A549 (cell line): ENCODE results near the gene IGSF9. TPM values are rescaled to one million over a fixed set of nuclear protein-coding genes. Genes with fewer than 3 reads are reported as not detected.

ENCODE experiments used
- ATAC-seq, 2 experiments: fragments of 200-7000 bp in 1 of 2; fragments of >200 bp in 1 of 2; cut with Nextera tagmentation in 1 of 2; cut with Tn5 transposase in 1 of 2; 3 replicates each; pipeline versions ENCODE4 v1.8.0 to v1.9.1; 2018 to 2020; ENCODE audit warnings: mild to moderate bottlenecking in 1 of 2, moderate library complexity in 1 of 2
- CTCF ChIA-PET: fragments of 300-600 bp; sonication (Branson Sonifier 250); formaldehyde crosslinking; extraction: SDS; loops from one replicate; lab custom pipeline; 2021; ENCODE audit warnings: antibody characterized with exemption, inconsistent platforms; lab: Yijun Ruan, JAX
- POLR2A ChIA-PET: fragments of 350-600 bp; formaldehyde crosslinking; extraction: SDS; loops from one replicate; lab custom pipeline; 2021; ENCODE audit warnings: antibody characterized with exemption, inconsistent platforms; lab: Yijun Ruan, JAX
- DNase-seq, 2 experiments: peaks; one replicate each; pipeline versions ENCODE4 v3.0.0 to v3.0.0-alpha.2; 2011 to 2016; ENCODE audit warnings: low read depth in 1 of 2, low spot score in 1 of 2
- FAIRE-seq: peaks from 2 replicates; lab custom pipeline; 2011; peaks lifted over from hg19 to GRCh38; lab: Jason Lieb, UNC
- H3K27ac ChIP-seq, 2 experiments: fragments of >200 bp; sonication (Bioruptor Twin); formaldehyde crosslinking; 3 replicates each; pipeline ENCODE4 v1.5.1; 2016 to 2017
- H3K4me1 ChIP-seq: fragments of >200 bp; sonication (Bioruptor Twin); formaldehyde crosslinking; 3 replicates; pipeline ENCODE4 v1.6.1; 2016
- H3K4me2 ChIP-seq: fragments of >200 bp; sonication (Bioruptor Twin); formaldehyde crosslinking; 3 replicates; pipeline ENCODE4 v1.6.1; 2016
- H3K4me3 ChIP-seq: fragments of >200 bp; sonication (Bioruptor Twin); formaldehyde crosslinking; 3 replicates; pipeline ENCODE4 v1.5.1; 2016
- H3K9me3 ChIP-seq: fragments of >200 bp; sonication (Bioruptor Twin); formaldehyde crosslinking; 3 replicates; pipeline ENCODE4 v1.6.1; 2016
- CBX8 ChIP-seq: fragments of 200-600 bp; sonication (generic); IDR thresholded peaks from 2 replicates; pipeline ENCODE4 v1.6.1; 2016
- CEBPB ChIP-seq, 2 experiments: fragments of >200 bp in 1 of 2; sonication (Bioruptor Twin) in 1 of 2; formaldehyde crosslinking in 1 of 2; IDR thresholded peaks; 2 replicates each; pipeline ENCODE4 v1.6.1; 2012 to 2016
- CHD2 ChIP-seq: fragments of 150-350 bp; IDR thresholded peaks from 2 replicates; pipeline ENCODE4 v1.6.1; 2014; ENCODE audit warnings: low read length; ENCODE audit not compliant: partially characterized antibody
- E2F6 ChIP-seq: IDR thresholded peaks from 2 replicates; pipeline ENCODE4 v1.6.1; 2012; ENCODE audit warnings: low read depth, borderline replicate concordance
- FOXS1 ChIP-seq: fragments of 250-450 bp; sonication (Bioruptor Pico); IDR thresholded peaks from 2 replicates; pipeline ENCODE4 v1.5.0; 2020; ENCODE audit warnings: mild to moderate bottlenecking, moderate library complexity
- HEYL ChIP-seq: fragments of 250-450 bp; sonication (Bioruptor Pico); IDR thresholded peaks from 2 replicates; pipeline ENCODE4 v1.8.0; 2021; ENCODE audit warnings: mild to moderate bottlenecking, moderate library complexity
- HOXB5 ChIP-seq: fragments of 250-450 bp; sonication (Bioruptor Pico); IDR thresholded peaks from 2 replicates; pipeline ENCODE4 v1.5.0; 2020; ENCODE audit warnings: mild to moderate bottlenecking, moderate library complexity
- KDM1A ChIP-seq: fragments of 200-600 bp; sonication (generic); IDR thresholded peaks from 2 replicates; pipeline ENCODE4 v1.6.1; 2016; ENCODE audit warnings: low read depth, mild to moderate bottlenecking
- MAFK ChIP-seq: fragments of 450-650 bp; IDR thresholded peaks from 2 replicates; pipeline ENCODE4 v1.6.1; 2014; ENCODE audit not compliant: partially characterized antibody
- MYC ChIP-seq: IDR thresholded peaks from 2 replicates; pipeline ENCODE4 v1.6.1; 2012; ENCODE audit warnings: mild to moderate bottlenecking, inconsistent platforms, low read length, improper control_type of control experiment, borderline replicate concordance
- NFE2L2 ChIP-seq: fragments of 150-350 bp; conservative IDR thresholded peaks from 2 replicates; pipeline ENCODE4 v1.6.1; 2014; ENCODE audit warnings: low read length
- NR3C1 ChIP-seq: fragments of >200 bp; sonication (Bioruptor Twin); formaldehyde crosslinking; IDR thresholded peaks from 3 replicates; pipeline ENCODE4 v1.6.1; 2017
- POLR2A ChIP-seq: IDR thresholded peaks from 2 replicates; pipeline ENCODE4 v1.6.1; 2012; ENCODE audit warnings: mild to moderate bottlenecking, low read length
- RARB ChIP-seq: fragments of 250-450 bp; sonication (Bioruptor Pico); IDR thresholded peaks from 2 replicates; pipeline ENCODE4 v1.8.0; 2021; ENCODE audit warnings: mild to moderate bottlenecking, moderate library complexity
- RFX5 ChIP-seq: fragments of 450-650 bp; IDR thresholded peaks from 2 replicates; pipeline ENCODE4 v1.7.1; 2014; ENCODE audit warnings: antibody characterized with exemption, mild to moderate bottlenecking, moderate library complexity
- RNF2 ChIP-seq: fragments of 200-600 bp; sonication (generic); IDR thresholded peaks from 2 replicates; pipeline ENCODE4 v1.6.1; 2016; ENCODE audit warnings: low read depth, mild to moderate bottlenecking, antibody characterized with exemption, moderate library complexity, borderline replicate concordance
- SREBF2 ChIP-seq: fragments of 450-650 bp; IDR thresholded peaks from 2 replicates; pipeline ENCODE4 v1.6.1; 2014; ENCODE audit warnings: mild to moderate bottlenecking, moderate library complexity
- TP53 ChIP-seq: fragments of 250-450 bp; sonication (Bioruptor Pico); IDR thresholded peaks from 2 replicates; pipeline ENCODE4 v1.5.0; 2021; ENCODE audit warnings: mild to moderate bottlenecking, moderate library complexity
- USF2 ChIP-seq: fragments of 450-650 bp; IDR thresholded peaks from 2 replicates; pipeline ENCODE4 v1.6.1; 2014; ENCODE audit warnings: antibody characterized with exemption
- ZNF302 ChIP-seq: fragments of 250-450 bp; sonication (Bioruptor Pico); IDR thresholded peaks from 2 replicates; pipeline ENCODE4 v1.9.0; 2021; ENCODE audit warnings: inconsistent platforms, mild to moderate bottlenecking, moderate library complexity
- WGBS: methylation state at CpG from one replicate; pipeline ENCODE4 v1.1.6; 2017; ENCODE audit errors: missing lambda C conversion rate; 5-methylcytosine and 5-hydroxymethylcytosine counted together
- polyA plus RNA-seq, 4 experiments: library from polyadenylated mRNA; depleted of rRNA in 3 of 4; stranded (reverse); fragments of >200 nt; fragmentation: RNase III in 1 of 4; extraction: RNeasy Plus Mini Kit Qiagen cat#74134 plus additional on column Dnase treatment in 1 of 4; gene quantifications; 2 replicates in 3 of 4; 3 replicates in 1 of 4; pipeline ENCODE4 v1.2.3, GENCODE V29; 2011 to 2017

IGSF9 gene
- polyA plus RNA-seq, 2 of the 4 experiments (the other 2 are of a cell fraction), result 0.06 to 0.54 TPM

DNA sequence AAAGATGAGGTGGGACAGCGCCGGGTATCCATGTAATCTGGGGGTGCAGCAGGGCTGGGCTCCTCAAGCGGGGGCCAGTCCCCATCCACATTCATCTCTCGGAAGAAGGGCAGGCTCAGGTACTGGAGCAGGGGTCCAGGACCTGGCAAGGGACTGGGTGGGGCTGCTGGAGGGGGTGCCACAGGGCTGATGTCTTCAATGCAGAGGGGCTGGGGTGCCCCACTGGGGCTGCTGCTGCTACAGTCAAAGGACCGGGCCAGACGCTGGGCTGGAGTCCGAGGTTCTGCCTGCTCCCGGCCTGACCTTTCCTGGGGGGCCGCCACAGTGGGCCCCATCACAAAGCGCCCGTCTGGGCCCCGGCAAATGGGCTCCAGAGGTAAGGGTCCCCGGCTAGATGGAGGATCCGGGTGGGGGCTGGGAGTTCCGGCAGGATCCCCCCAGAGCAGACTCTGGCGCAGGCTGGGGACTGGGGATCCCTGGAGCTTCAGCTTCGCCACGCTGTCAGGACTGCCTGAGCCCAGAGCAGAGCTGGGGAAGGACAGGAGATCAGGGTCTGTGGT lies 16.8 kb downstream of the IGSF9 start (continued):
- TF ChIP-seq USF2, result no peak
- no peak for TF ChIP-seq RARB (CRISPR knock-in tag)
- TF ChIP-seq MYC, result no peak
- TF ChIP-seq SREBF2, result no peak
- TF ChIP-seq HEYL (CRISPR knock-in tag), result no peak

GRCh38 chr1:159927849-159928431 lies 17.5 kb downstream of the IGSF9 start:
- WGBS, result 73% methylated on average over 11 of the region's 13 CpGs
- Histone ChIP-seq H3K27ac (peak overlapping the region in 1 of 2 experiments; percentile 37; a peak in 2 of 6 replicates), H3K4me2 (no peak overlapping the region), H3K4me1 (peaks cover 12% of the 10 kb centered on the region), H3K9me3 (no peaks in the 10 kb centered on the region), H3K4me3 (no peak overlapping the region)
- CTCF ChIA-PET, result interaction anchor here (1.7 to 22.4 kb wide), 3 partner anchors 9 to 81 kb away, joined by 7 to 665 read pairs (median 99); partner anchors contain the start of gene IGSF9
- FAIRE-seq, result no peak
- POLR2A ChIA-PET, result no interaction called here
- no peak for ATAC-seq
- TF ChIP-seq TP53 (CRISPR knock-in tag) (no peak), ZNF302 (CRISPR knock-in tag) (no peak), POLR2A (no peak), FOXS1 (CRISPR knock-in tag) (no peak), MAFK (no peak), HOXB5 (no peak), NR3C1 (no peak)
- DNase-seq, result no peak

DNA sequence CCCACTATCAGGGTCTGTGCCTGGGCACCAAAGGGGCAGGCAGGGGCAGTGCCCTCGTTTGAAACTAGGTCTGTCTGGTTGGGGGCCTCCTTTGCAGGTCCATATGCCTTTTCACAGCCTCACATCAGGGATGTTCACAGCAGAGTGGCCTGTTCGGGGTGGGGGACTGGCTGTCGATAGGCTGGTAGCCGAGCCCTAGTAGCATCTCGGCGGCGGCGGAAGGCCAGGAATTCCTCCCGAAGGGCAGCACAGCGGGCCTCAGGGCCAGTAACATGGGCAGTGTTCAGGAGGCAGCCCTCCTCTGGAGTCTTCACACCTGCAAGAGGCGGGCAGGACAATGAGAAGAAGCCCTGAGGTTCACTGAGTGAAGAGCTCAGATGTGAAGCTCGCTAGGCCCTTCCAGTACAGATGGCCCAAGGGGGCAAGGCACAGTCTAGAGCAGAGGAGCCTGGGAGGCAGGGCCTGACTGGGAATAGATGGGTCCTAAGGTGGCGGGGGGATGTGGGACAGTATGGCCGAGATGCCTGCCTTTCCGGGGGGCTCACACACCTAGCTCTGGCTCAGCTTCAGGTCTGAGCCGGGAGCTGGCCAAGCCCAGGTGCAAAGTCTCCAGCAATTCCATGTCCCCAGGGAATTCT lies 18.1 kb downstream of the IGSF9 start:
- peaks cover 18% of the 10 kb centered on the region for H3K4me1 ChIP-seq
- FAIRE-seq, result no peak
- ATAC-seq, result no peak
- DNase-seq, result no peak
- peak overlapping the region in 1 of 2 experiments; percentile 34; a peak in 3 of 6 replicates for H3K27ac ChIP-seq
- POLR2A ChIA-PET, result no interaction called here
- CTCF ChIA-PET, result interaction anchor here (1.7 to 22.4 kb wide), 3 partner anchors 9 to 81 kb away, joined by 7 to 665 read pairs (median 99); partner anchors contain the start of gene IGSF9
- no peaks in the 10 kb centered on the region for H3K9me3 ChIP-seq
- H3K4me2 ChIP-seq, result no peak overlapping the region
- 91% methylated on average over 15 of the region's 16 CpGs for WGBS
- no peak overlapping the region for H3K4me3 ChIP-seq
- TF ChIP-seq CBX8 (no peak), RFX5 (no peak), KDM1A (no peak), NFE2L2 (no peak), RNF2 (no peak), MAFK (no peak), CHD2 (no peak), CEBPB (IDR thresholded peaks at IDR 0.05) (no peak), NR3C1 (no peak), POLR2A (no peak)

DNA sequence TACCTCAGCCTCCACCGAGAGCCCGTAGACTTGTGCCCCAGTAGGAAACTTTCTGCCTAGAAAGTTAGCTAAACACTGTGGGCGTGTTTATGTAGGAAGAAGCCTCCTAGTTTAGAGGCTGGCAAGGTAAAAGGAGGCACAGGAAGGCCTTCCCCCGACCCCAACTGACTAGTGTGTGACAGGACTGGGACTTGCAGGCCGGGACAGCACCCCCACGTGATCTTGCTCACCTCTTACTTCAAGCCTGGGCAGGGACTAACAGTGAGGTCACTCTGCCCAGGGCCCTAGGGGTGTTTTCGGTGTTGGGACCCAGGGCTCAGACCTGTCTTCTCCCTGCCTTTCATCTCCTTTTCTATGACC lies 19.7 kb downstream of the IGSF9 start:
- H3K9me3 ChIP-seq, result no peaks in the 10 kb centered on the region
- peak overlapping the region; percentile 87 for H3K4me3 ChIP-seq
- WGBS, result 14% methylated on average over 7 of the region's 7 CpGs
- H3K4me2 ChIP-seq, result peak overlapping the region; percentile 97
- FAIRE-seq, result no peak
- H3K4me1 ChIP-seq, result peaks cover 35% of the 10 kb centered on the region
- POLR2A ChIA-PET, result interaction anchor here (1.0 to 2.4 kb wide), 6 partner anchors 8 to 106 kb away, joined by 3 to 17 read pairs (median 4); partner anchors contain the start of genes IGSF9 and PIGM
- no peak for DNase-seq
- H3K27ac ChIP-seq, result peak overlapping the region; percentile 97 to 99
- CTCF ChIA-PET, result interaction anchor here (1.2 to 22.4 kb wide), 7 partner anchors 9 to 126 kb away, joined by 3 to 665 read pairs (median 7); no protein-coding TSS in a partner anchor
- ATAC-seq, result peak in 1 of 2 experiments; percentile 1; a peak in 1 of 6 replicates
- TF ChIP-seq USF2 (peak; percentile 40; the same call in 1 of the 2 replicates), E2F6 (no peak)
